IPS DF 4.7 (cell line): ENCODE data around the gene SMOC2.
A peak's percentile ranks its signal among the peaks of the same experiment; 100 is the strongest.
"Not testable (repeated sequence)": the region's sequence is repeated elsewhere in the genome, so short reads cannot be mapped to it uniquely, and the experiment has no call there.

Experiments used
- DNase-seq: peaks from one replicate; pipeline ENCODE4 v3.0.0-alpha.2; 2013; ENCODE audit warnings: low spot score; ENCODE audit errors: extremely low read depth

The SMOC2 gene

GRCh38 chr6:168538188-168538891, 97.4 kb downstream of the SMOC2 start:
- not testable (repeated sequence) for DNase-seq

GRCh38 chr6:168538892-168539811, 98.2 kb downstream of the SMOC2 start:
- no peak for DNase-seq

- peak; percentile 41 for DNase-seq
Observed at GRCh38 chr6:168540713-168541291, 99.8 kb downstream of the SMOC2 start.

- no peak for DNase-seq
Observed at GRCh38 chr6:168541307-168541706, 100.3 kb downstream of the SMOC2 start.

- no peak for DNase-seq
Observed at GRCh38 chr6:168542301-168542700, 101.3 kb downstream of the SMOC2 start.

GRCh38 chr6:168545428-168545827, 104.4 kb downstream of the SMOC2 start:
- DNase-seq = no peak

GRCh38 chr6:168546151-168546550, 105.2 kb downstream of the SMOC2 start:
- no peak for DNase-seq

GRCh38 chr6:168546730-168547129, 105.7 kb downstream of the SMOC2 start:
- DNase-seq = no peak

GRCh38 chr6:168550326-168550725, 109.3 kb downstream of the SMOC2 start:
- no peak for DNase-seq

- DNase-seq = no peak
Observed at GRCh38 chr6:168554472-168554871, 113.5 kb downstream of the SMOC2 start.

- no peak for DNase-seq
Observed at GRCh38 chr6:168554898-168555617, 114.1 kb downstream of the SMOC2 start.

GRCh38 chr6:168555618-168556273, 114.8 kb downstream of the SMOC2 start:
- DNase-seq = no peak

- DNase-seq = no peak
Observed at GRCh38 chr6:168557512-168557911, 116.5 kb downstream of the SMOC2 start.

GRCh38 chr6:168558686-168559085, 117.7 kb downstream of the SMOC2 start:
- no peak for DNase-seq

- no peak for DNase-seq
Observed at GRCh38 chr6:168559574-168560098, 118.7 kb downstream of the SMOC2 start.

- no peak for DNase-seq
Observed at GRCh38 chr6:168560126-168560525, 119.1 kb downstream of the SMOC2 start.

- no peak for DNase-seq
Observed at GRCh38 chr6:168562576-168563151, 121.7 kb downstream of the SMOC2 start.

GRCh38 chr6:168563656-168564055, 122.7 kb downstream of the SMOC2 start:
- no peak for DNase-seq

- no peak for DNase-seq
Observed at GRCh38 chr6:168565112-168565511, 124.1 kb downstream of the SMOC2 start.

GRCh38 chr6:168570211-168570610, 129.2 kb downstream of the SMOC2 start:
- no peak for DNase-seq
